ENCODE measurements around the gene INS. TPM values are rescaled to one million over a fixed set of nuclear protein-coding genes. Genes with fewer than 3 reads are reported as not detected.
"Not testable (repeated sequence)": the region's sequence is repeated elsewhere in the genome, so short reads cannot be mapped to it uniquely, and the experiment has no call there.

The INS gene
- total RNA-seq, 1 experiment from 2014 or later: not detected

GRCh38 chr11:2199466-2200341 is 38.7 kb upstream of the INS start:
- DNase-seq (ENCODE audit: extremely low read depth, low read depth): no peak

GRCh38 chr11:2198621-2199365 is 37.8 kb upstream of the INS start:
- DNase-seq (ENCODE audit: extremely low read depth, low read depth): no peak

GRCh38 chr11:2197771-2198520 is 36.9 kb upstream of the INS start:
- no peak for DNase-seq (ENCODE audit: extremely low read depth, low read depth)

- peak; percentile 43 for DNase-seq (ENCODE audit: extremely low read depth, low read depth)
These were observed 36.2 kb upstream of the INS start for GRCh38 chr11:2196970-2197770.

- no peak for DNase-seq (ENCODE audit: extremely low read depth, low read depth)
These were observed 34.7 kb upstream of the INS start for GRCh38 chr11:2195756-2196088.

- no peak for DNase-seq (ENCODE audit: extremely low read depth, low read depth)
These were observed 34.1 kb upstream of the INS start for GRCh38 chr11:2194877-2195755.

- DNase-seq (ENCODE audit: extremely low read depth, low read depth): not testable (repeated sequence)
These were observed 33.0 kb upstream of the INS start for GRCh38 chr11:2193888-2194595.

GRCh38 chr11:2193099-2193887 is 32.3 kb upstream of the INS start:
- no peak for DNase-seq (ENCODE audit: extremely low read depth, low read depth)

GRCh38 chr11:2192435-2192834 is 31.4 kb upstream of the INS start:
- no peak for DNase-seq (ENCODE audit: extremely low read depth, low read depth)

- DNase-seq (ENCODE audit: extremely low read depth, low read depth): no peak
These were observed 30.9 kb upstream of the INS start for GRCh38 chr11:2191883-2192282.

- DNase-seq (ENCODE audit: extremely low read depth, low read depth): no peak
These were observed 29.9 kb upstream of the INS start for GRCh38 chr11:2190657-2191471.

- no peak for DNase-seq (ENCODE audit: extremely low read depth, low read depth)
These were observed 29.1 kb upstream of the INS start for GRCh38 chr11:2189938-2190656.

- DNase-seq (ENCODE audit: extremely low read depth, low read depth): no peak
These were observed 27.7 kb upstream of the INS start for GRCh38 chr11:2188745-2189144.

- DNase-seq (ENCODE audit: extremely low read depth, low read depth): no peak
These were observed 26.3 kb upstream of the INS start for GRCh38 chr11:2187280-2187707.

- DNase-seq (ENCODE audit: extremely low read depth, low read depth): peak; percentile 33
These were observed 25.8 kb upstream of the INS start for GRCh38 chr11:2186669-2187279.
